NCI-H2081 treated with DMSO at 0.1 percent for 48 hours (cell line): ENCODE measurements around the gene SLFN14.
"Not testable (repeated sequence)": the region's sequence is repeated elsewhere in the genome, so short reads cannot be mapped to it uniquely, and the experiment has no call there.

ENCODE experiments used
- DNase-seq: peaks from one replicate; lab custom pipeline; 2025; lab: John Stamatoyannopoulos, UW

SLFN14 gene

GRCh38 chr17:35559495-35560210 is 966 bp downstream of the SLFN14 start:
- no peak for DNase-seq

GRCh38 chr17:35557353-35557752 is 3.3 kb downstream of the SLFN14 start:
- no peak for DNase-seq

GRCh38 chr17:35555691-35556090 is 4.9 kb downstream of the SLFN14 start:
- no peak for DNase-seq

- DNase-seq, result no peak
Measured at GRCh38 chr17:35554668-35555067, 6.0 kb downstream of the SLFN14 start.

GRCh38 chr17:35553310-35553709 is 7.3 kb downstream of the SLFN14 start:
- no peak for DNase-seq

GRCh38 chr17:35548978-35549377 is 11.6 kb downstream of the SLFN14 start:
- DNase-seq, result no peak

- DNase-seq, result no peak
Measured at GRCh38 chr17:35548208-35548810, 12.3 kb downstream of the SLFN14 start.

- DNase-seq, result no peak
Measured at GRCh38 chr17:35546487-35546886, 14.1 kb downstream of the SLFN14 start.

- DNase-seq, result no peak
Measured at GRCh38 chr17:35545150-35545549, 15.5 kb downstream of the SLFN14 start.

GRCh38 chr17:35543856-35544255 is 16.8 kb downstream of the SLFN14 start:
- no peak for DNase-seq

GRCh38 chr17:35542990-35543389 is 17.6 kb downstream of the SLFN14 start:
- no peak for DNase-seq

- no peak for DNase-seq
Measured at GRCh38 chr17:35541434-35541833, 19.2 kb downstream of the SLFN14 start.

GRCh38 chr17:35540589-35541404 is 19.8 kb downstream of the SLFN14 start:
- no peak for DNase-seq

- DNase-seq, result no peak
Measured at GRCh38 chr17:35539659-35540026, 21.0 kb downstream of the SLFN14 start.

- no peak for DNase-seq
Measured at GRCh38 chr17:35537601-35538141, 22.9 kb downstream of the SLFN14 start, which contains the start of gene SLFN12L. SLFN12L (minus strand) TSS chr17:35537678; CDS start chr17:35522364, 15,314 bp downstream.

- DNase-seq, result no peak
Measured at GRCh38 chr17:35536664-35537171, 23.9 kb downstream of the SLFN14 start.

GRCh38 chr17:35535406-35535805 is 25.2 kb downstream of the SLFN14 start:
- not testable (repeated sequence) for DNase-seq

- no peak for DNase-seq
Measured at GRCh38 chr17:35534576-35535093, 26.0 kb downstream of the SLFN14 start.

GRCh38 chr17:35531160-35531559 is 29.5 kb downstream of the SLFN14 start:
- no peak for DNase-seq

GRCh38 chr17:35529866-35530265 is 30.8 kb downstream of the SLFN14 start:
- no peak for DNase-seq

- DNase-seq, result not testable (repeated sequence)
Measured at GRCh38 chr17:35529326-35529725, 31.3 kb downstream of the SLFN14 start.

GRCh38 chr17:35523296-35523695 is 37.3 kb downstream of the SLFN14 start:
- no peak for DNase-seq
